HL-60 (cell line): ENCODE measurements around the gene GSTM3.

Source experiments
- DNase-seq, 2 experiments: peaks; one replicate each; pipeline ENCODE4 v3.0.0-alpha.2; 2010 to 2020; ENCODE audit warnings: low read depth in 1 of 2, low spot score in 1 of 2
- H3K27ac ChIP-seq: fragments of 250-450 bp; sonication (Bioruptor Pico); replicated peaks from 2 replicates; pipeline ENCODE4 v1.5.1; 2020; ENCODE audit warnings: mild to moderate bottlenecking, moderate library complexity
- H3K27me3 ChIP-seq: fragments of 250-450 bp; sonication (Bioruptor Pico); 2 replicates; pipeline ENCODE4 v1.5.1; 2021; ENCODE audit warnings: mild to moderate bottlenecking, moderate library complexity; ENCODE audit not compliant: insufficient read depth, poor library complexity, severe bottlenecking
- H3K4me3 ChIP-seq: replicated peaks from 2 replicates; pipeline ENCODE4 v1.5.1; 2011; ENCODE audit warnings: mild to moderate bottlenecking, control low read depth, low read length; ENCODE audit not compliant: insufficient read depth
- CTCF ChIP-seq: IDR thresholded peaks from one replicate; pipeline ENCODE4 v1.5.1; 2011; ENCODE audit warnings: low read length, control low read depth, inconsistent platforms; ENCODE audit not compliant: insufficient read depth
- GABPA ChIP-seq: IDR thresholded peaks from 2 replicates; pipeline ENCODE4 v1.6.1; 2012; ENCODE audit warnings: low read depth
- POLR2AphosphoS5 ChIP-seq: IDR thresholded peaks from 2 replicates; pipeline ENCODE4 v1.6.1; 2012; ENCODE audit warnings: low read depth
- REST ChIP-seq: IDR thresholded peaks from 2 replicates; pipeline ENCODE4 v1.6.1; 2012; ENCODE audit warnings: low read depth; ENCODE audit not compliant: insufficient replicate concordance
- SPI1 ChIP-seq: IDR thresholded peaks from 2 replicates; pipeline ENCODE4 v1.6.1; 2012; ENCODE audit warnings: low read depth, mild to moderate bottlenecking, borderline replicate concordance

GSTM3 gene

GRCh38 chr1:109773203-109773899 lies 32.5 kb upstream of the GSTM3 start:
- DNase-seq = peak; percentile 51 to 87
- Histone ChIP-seq H3K4me3 (no peak overlapping the region), H3K27me3 (no peaks in the 10 kb centered on the region), H3K27ac (no peak overlapping the region)
- TF ChIP-seq POLR2AphosphoS5 = no peak
- peak; percentile 84 for TF ChIP-seq CTCF

GRCh38 chr1:109772658-109773202 lies 31.9 kb upstream of the GSTM3 start:
- no peak overlapping the region for H3K27ac ChIP-seq
- no peak for DNase-seq
- no peaks in the 10 kb centered on the region for H3K27me3 ChIP-seq
- TF ChIP-seq POLR2AphosphoS5 = no peak
- H3K4me3 ChIP-seq = no peak overlapping the region

GRCh38 chr1:109771712-109772657 lies 31.1 kb upstream of the GSTM3 start:
- no peaks in the 10 kb centered on the region for H3K27me3 ChIP-seq
- no peak overlapping the region for H3K27ac ChIP-seq
- TF ChIP-seq POLR2AphosphoS5 (no peak), SPI1 (no peak), CTCF (no peak), GABPA (no peak), REST (no peak)
- DNase-seq = no peak
- no peak overlapping the region for H3K4me3 ChIP-seq

- Histone ChIP-seq H3K27ac (no peak overlapping the region), H3K4me3 (no peak overlapping the region), H3K27me3 (no peaks in the 10 kb centered on the region)
- no peak for DNase-seq
- TF ChIP-seq GABPA = no peak
These were observed 29.7 kb upstream of the GSTM3 start for GRCh38 chr1:109770331-109771095.

- TF ChIP-seq REST (no peak), GABPA (no peak), POLR2AphosphoS5 (no peak), SPI1 (no peak), CTCF (no peak)
- Histone ChIP-seq H3K27me3 (no peaks in the 10 kb centered on the region), H3K4me3 (no peak overlapping the region), H3K27ac (no peak overlapping the region)
- no peak for DNase-seq
These were observed 28.7 kb upstream of the GSTM3 start for GRCh38 chr1:109769330-109770078.
